GM18526 (cell line): Measurements from ENCODE around the gene GTPBP4.

Experiments
- POLR2A ChIP-seq: IDR thresholded peaks from 3 replicates; pipeline ENCODE4 v1.6.1; 2011; ENCODE audit not compliant: insufficient read length; ENCODE audit errors: extremely low read depth

The GTPBP4 gene

GRCh38 chr10:978826-979421, 9.3 kb upstream of the GTPBP4 start:
- TF ChIP-seq POLR2A = no peak

GRCh38 chr10:980468-981093, 7.7 kb upstream of the GTPBP4 start:
- no peak for TF ChIP-seq POLR2A

DNA sequence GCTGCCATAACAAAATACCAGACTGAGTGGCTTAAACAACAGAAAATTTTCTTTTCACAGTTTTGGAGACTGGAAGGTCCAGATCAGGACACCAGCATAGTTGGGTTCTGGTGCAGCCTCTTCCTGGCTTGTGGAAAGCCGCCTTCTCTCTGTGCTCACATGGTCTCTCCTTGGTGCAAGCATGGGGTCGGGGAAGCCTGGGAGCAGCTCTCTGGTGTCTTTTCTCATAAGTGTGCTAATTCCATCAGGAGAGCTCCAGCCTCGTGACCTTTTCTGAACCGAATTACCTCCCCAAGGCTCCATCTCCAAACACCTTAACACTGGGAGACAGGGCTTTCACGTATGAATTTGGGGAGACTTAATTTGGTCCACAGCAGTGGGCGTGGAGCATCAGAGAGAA, 4.8 kb upstream of the GTPBP4 start:
- no peak for TF ChIP-seq POLR2A

DNA sequence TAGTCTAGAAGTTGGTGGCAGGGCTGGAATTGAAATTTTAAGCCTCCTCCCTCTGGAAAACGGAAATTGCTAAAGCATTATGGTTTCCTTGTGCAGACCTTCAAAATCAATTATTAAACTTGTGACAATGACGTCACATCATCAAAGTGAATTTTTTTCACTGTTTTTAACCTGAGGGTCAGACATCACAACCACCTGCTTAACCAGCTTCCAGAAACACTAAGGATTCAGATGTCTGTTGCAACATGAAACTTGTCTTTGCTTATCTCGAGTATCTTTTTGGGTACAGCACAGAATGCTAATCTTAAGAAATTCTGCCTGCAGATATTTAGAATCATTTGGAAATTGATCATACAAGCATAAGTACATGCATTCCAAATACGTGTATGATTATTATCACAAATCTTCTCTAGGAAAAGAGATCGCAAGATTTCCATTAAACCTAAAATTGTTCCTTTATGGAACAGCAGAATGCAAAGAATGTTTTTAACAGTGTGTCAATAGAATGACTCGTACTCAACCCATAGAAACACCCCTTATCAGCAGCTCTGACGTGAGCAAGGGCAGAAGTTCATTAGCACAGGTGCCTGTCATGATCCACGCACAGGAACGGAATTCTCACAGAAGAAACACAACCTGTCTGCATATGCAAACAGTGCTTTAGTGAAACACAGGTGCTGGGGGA, 4.1 kb upstream of the GTPBP4 start:
- no peak for TF ChIP-seq POLR2A

- TF ChIP-seq POLR2A = no peak
These were observed 2.9 kb upstream of the GTPBP4 start for GRCh38 chr10:985361-985760.

DNA sequence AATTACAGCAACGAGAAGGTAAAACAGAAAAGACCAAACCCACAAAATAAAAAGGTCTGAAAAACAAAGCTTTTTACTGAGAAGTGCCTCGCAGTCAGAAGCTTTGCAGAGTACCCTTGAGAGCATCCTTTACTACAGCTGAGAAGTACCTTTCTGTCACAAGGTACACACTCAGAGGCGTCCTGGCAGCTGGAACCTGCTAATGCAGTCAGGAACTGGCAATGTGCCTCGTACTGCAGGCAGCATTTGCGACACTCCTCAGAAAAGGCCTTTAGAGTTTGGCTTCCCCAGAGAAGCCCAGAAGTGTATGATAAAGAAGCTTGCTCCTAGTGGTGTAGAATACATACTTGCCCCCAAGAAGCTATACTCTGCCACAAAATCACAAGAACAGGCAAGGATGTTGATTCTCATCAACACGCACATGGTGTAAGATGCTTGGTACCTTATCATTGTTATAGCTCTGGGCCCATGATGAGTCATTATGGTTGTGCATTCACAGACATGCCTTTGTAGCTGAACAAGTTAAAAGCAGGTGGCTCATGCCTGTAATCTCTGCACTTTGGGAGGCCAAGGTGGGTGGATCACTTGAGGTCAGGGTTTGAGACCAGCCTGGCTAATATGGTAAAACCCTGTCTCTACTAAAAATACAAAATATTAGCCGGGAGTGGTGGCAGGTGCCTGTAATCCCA, 2.0 kb upstream of the GTPBP4 start:
- no peak for TF ChIP-seq POLR2A

DNA sequence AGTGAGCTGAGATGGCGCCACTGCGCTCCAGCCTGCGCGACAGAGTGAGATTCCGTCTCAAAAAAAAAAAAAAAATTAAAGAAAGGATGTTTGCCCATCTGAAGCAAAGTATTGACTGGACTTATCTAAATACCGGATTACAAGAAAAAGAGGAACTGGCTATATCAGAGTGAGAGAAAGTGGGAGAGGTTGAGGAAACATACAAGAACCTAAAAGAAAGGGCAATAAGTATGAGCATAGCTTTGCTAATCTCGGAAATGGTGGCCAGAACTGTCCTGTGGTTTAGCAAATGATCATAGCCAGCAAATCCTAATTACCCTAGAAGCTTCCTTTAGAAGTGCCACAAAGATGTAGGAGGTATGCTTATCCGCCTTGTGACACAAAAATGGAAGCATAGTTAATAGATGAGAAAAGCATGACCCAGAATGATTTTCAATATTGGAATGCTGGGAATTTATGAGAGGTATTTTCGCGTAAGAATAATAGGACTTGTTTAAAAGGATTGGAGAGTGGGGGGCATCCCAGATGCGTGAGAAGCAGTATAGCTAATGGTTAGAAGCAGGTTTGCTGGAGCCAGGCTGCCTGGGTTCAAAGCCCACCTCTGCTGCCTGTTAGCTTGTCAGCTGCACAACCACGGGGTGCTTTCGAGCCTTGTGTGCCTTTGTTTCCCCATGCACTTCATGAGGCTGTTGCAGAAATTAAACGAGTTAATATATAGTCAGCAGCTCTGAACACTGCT, 1.2 kb upstream of the GTPBP4 start:
- TF ChIP-seq POLR2A = no peak

GRCh38 chr10:987620-987869, 689 bp upstream of the GTPBP4 start:
- TF ChIP-seq POLR2A = no peak

DNA sequence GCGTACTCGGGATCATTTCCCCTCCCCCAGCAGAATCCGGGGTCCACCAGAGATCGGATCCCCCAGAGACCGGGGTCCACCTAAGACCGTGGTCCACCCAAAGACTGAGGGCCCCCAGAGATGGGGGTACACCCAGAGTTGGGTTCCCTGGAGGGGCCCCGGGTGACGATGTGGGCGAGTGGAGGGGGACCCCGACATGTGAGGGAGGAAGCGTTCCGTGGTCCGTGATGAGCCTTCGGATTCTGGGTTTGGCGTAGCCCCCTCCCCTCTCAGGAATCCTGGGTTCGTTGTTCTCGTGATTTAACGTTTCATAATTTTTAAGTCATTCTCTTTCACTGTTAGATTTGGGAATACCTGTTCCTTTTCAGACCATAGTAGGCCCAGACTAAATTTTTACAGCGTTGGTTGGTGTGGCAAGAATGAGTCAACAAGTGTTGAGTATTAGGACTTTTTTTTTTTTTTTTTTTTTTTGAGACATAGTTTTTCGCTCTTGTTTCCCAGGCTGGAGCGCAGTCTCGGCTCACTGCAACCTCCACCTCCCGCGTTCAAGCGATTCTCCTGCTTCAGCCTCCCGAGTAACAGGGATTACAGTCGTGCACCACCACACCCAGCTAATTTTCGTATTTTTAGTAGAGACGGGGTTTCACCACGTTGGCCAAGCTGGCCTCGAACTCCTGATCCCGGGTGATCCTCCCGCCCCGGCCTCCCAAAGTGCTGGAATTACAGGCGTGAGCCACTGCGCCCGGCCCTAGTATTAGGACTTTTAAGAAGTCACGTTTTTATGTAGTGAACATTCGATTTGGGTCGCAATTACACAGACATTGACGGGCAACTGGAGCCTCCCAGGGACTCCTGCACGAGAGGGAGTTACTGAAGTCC, 672 bp downstream of the GTPBP4 start:
- no peak for TF ChIP-seq POLR2A

DNA sequence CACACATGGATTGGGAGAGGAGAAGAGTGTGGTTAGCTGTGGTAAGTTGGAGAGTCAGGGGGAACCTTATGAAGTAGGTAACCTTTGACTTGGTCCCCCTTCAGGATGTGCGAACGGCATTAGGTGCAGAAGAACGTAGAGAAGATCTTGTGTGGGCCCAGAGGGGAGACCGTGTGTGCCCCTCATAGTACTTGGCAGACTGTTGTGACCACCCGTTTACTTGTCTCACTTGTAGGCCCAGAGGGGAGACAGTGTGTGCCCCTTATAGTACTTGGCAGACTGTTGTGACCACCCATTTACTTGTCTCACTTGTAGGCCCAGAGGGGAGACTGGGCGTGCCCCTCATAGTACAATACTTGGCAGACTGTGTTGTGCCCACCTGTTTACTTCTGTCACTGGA, 2.6 kb downstream of the GTPBP4 start:
- TF ChIP-seq POLR2A = no peak

- no peak for TF ChIP-seq POLR2A
These were observed 4.2 kb downstream of the GTPBP4 start for GRCh38 chr10:992467-992866.

GRCh38 chr10:992871-993270, 4.6 kb downstream of the GTPBP4 start:
- TF ChIP-seq POLR2A = no peak

- TF ChIP-seq POLR2A = peak; percentile 22
These were observed 6.8 kb downstream of the GTPBP4 start for GRCh38 chr10:994836-995558.

GRCh38 chr10:995559-995926, 7.3 kb downstream of the GTPBP4 start:
- TF ChIP-seq POLR2A = no peak
